A549 treated with RU486 at 1 μM for 4 hours (cell line): ENCODE measurements around the gene GPR6. TPM values are rescaled to one million over a fixed set of nuclear protein-coding genes. Genes with fewer than 3 reads are reported as not detected.

Source experiments
- total RNA-seq: library from RNA; stranded (reverse); fragments of 200-300 nt; extraction: Qiagen RNA extraction; gene quantifications from 5 replicates; pipeline ENCODE4 v1.2.3, GENCODE V29; 2022; ENCODE audit warnings: low read depth

The GPR6 gene
- total RNA-seq: not detected in 5 replicates

DNA sequence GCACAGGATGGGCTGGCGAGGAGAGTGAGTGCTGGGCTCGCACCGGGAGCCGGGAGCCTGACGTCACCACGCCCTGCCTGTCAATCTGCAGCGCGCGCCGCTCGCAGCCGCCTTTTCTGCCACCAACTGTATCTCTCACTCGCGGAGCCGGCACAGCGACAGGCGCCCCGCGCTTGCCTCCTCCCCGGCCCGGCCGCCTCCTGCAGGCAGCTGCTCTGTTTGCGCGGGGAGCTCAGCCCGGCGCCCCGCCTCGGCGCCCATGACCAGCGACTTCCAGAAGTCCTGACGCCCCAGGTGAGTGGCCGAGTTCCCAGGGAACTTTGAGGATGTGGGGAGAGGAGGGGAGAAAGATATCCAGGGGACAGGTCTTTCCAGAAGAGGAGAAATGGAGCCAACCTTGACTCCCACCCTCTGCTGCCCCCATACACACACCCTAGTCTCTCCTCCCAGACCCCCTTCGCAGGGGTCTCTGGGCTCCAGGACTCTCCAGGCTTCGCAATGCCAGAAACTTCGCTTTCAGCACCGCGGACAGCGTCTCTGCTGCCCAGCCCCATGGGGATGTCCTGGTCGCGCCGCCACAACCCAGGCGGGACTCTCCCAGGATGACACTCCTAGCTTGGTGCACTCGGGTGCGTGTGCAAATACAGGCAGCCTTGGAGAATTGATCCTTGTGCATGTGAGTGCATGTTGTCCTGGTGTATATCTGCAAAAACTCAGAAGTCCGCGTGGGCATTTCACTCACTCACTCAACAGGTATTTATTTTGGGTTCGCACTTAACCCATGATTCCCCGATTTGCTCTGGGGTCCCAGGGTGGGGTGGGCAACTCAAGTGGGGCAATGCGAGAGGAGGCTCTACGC is at the start of gene GPR6:
Gene GPR6 (plus strand): TSS at position 138 of the 859 bp plus-strand sequence. CDS start 802 bp downstream, outside the sequence.

Other genes with a start within 250 kb of the GPR6 start
- gene WASF1, start 201.4 kb downstream of the GPR6 start, total RNA-seq: 7.3 to 14.4 TPM (median 12.1 TPM) in 5 replicates
- gene CDC40, start 202.1 kb downstream of the GPR6 start, total RNA-seq: 6.3 to 10.5 TPM (median 9.9 TPM) in 5 replicates